Adrenal gland (tissue), 5 donors: ENCODE data around the gene RNF126.

Source experiments
- CTCF ChIP-seq, 6 experiments: fragments of 450-650 bp in 4 of 6; fragments of 200-600 bp in 2 of 6; sonication (generic) in 1 of 6; IDR thresholded peaks; 1 replicate in 5 of 6; 2 replicates in 1 of 6; pipeline versions ENCODE4 v1.5.1 to v1.8.0; 2016 to 2021; ENCODE audit warnings: antibody characterized with exemption in 6 of 6, mild to moderate bottlenecking in 2 of 6, moderate library complexity in 1 of 6
- POLR2A ChIP-seq, 2 donors: fragments of 450-650 bp; IDR thresholded peaks; one replicate each; pipeline ENCODE4 v1.6.1; 2017; ENCODE audit warnings: antibody characterized with exemption in 2 of 2, mild to moderate bottlenecking in 2 of 2, moderate library complexity in 1 of 2
- donor health status: DM: no; HTN: no; CAD: no.

GRCh38 chr19:661427-662196 is 1.4 kb downstream of the RNF126 start:
- TF ChIP-seq CTCF (IDR thresholded peaks at IDR 0.05) (no peak), POLR2A (IDR thresholded peaks at IDR 0.05) (no peak)
